Progenitor cell of endocrine pancreas (in vitro differentiated cells): ENCODE results near the gene POLR1H. TPM values are rescaled to one million over a fixed set of nuclear protein-coding genes. Genes with fewer than 3 reads are reported as not detected.

Source experiments
- DNase-seq: peaks from one replicate; pipeline ENCODE4 v3.0.0; 2021; ENCODE audit warnings: low spot score; ENCODE audit not compliant: unreplicated experiment
- H3K27ac Mint-ChIP-seq: 2 replicates; pipeline ENCODE4 v1.8.0; 2021; ENCODE audit warnings: mild to moderate bottlenecking, moderate library complexity, mixed read lengths
- H3K27me3 Mint-ChIP-seq: 2 replicates; pipeline ENCODE4 v1.8.0; 2021; ENCODE audit warnings: mixed read lengths
- H3K36me3 Mint-ChIP-seq: 2 replicates; pipeline ENCODE4 v1.8.0; 2022; ENCODE audit warnings: mixed read lengths; ENCODE audit not compliant: insufficient read depth
- H3K4me1 Mint-ChIP-seq: 2 replicates; pipeline ENCODE4 v1.8.0; 2021; ENCODE audit warnings: low read depth, mixed read lengths
- H3K4me3 Mint-ChIP-seq: 2 replicates; pipeline ENCODE4 v1.8.0; 2021; ENCODE audit warnings: low read depth, mild to moderate bottlenecking, moderate library complexity, mixed read lengths
- H3K9me3 Mint-ChIP-seq: 2 replicates; pipeline ENCODE4 v1.8.0; 2021; ENCODE audit warnings: low read depth, mixed read lengths
- CTCF ChIP-seq: fragments of 200-600 bp; sonication (generic); IDR thresholded peaks from one replicate; pipeline ENCODE4 v1.5.0; 2021; ENCODE audit warnings: antibody characterized with exemption, mild to moderate bottlenecking; ENCODE audit not compliant: unreplicated experiment
- total RNA-seq: library from RNA; stranded (reverse); gene quantifications from 2 replicates; pipeline ENCODE4 v1.2.1, GENCODE V29; 2021

The POLR1H gene
- total RNA-seq, 1 donor from 2014 or later = 27.3 TPM

- H3K27me3 Mint-ChIP-seq = peaks cover 96% of the 10 kb centered on the region
- peaks cover 22% of the 10 kb centered on the region for H3K36me3 Mint-ChIP-seq
- TF ChIP-seq CTCF = no peak
Measured at GRCh38 chr6:30074331-30075093, 13.4 kb downstream of the POLR1H start.

GRCh38 chr6:30075094-30075789, 14.2 kb downstream of the POLR1H start, which contains the start of gene RNF39:
Gene RNF39 (minus strand): TSS chr6:30075769. CDS start chr6:30075585, 184 bp downstream.
- H3K36me3 Mint-ChIP-seq = peaks cover 14% of the 10 kb centered on the region
- peaks cover 96% of the 10 kb centered on the region for H3K27me3 Mint-ChIP-seq
- DNase-seq = no peak
- TF ChIP-seq CTCF = no peak
- H3K9me3 Mint-ChIP-seq = no peaks in the 10 kb centered on the region
- peaks cover 13% of the 10 kb centered on the region for H3K4me1 Mint-ChIP-seq
- no peak within 1 kb of the TSS for H3K27ac Mint-ChIP-seq
- H3K4me3 Mint-ChIP-seq = peak within 1 kb of the TSS; percentile 50

More at GRCh38 chr6:30074331-30075093, 13.4 kb downstream of the POLR1H start:
- H3K9me3 Mint-ChIP-seq = no peaks in the 10 kb centered on the region
- H3K27ac Mint-ChIP-seq = no peak overlapping the region
- peaks cover 14% of the 10 kb centered on the region for H3K4me1 Mint-ChIP-seq
- peak overlapping the region; percentile 50 for H3K4me3 Mint-ChIP-seq
- DNase-seq = no peak

GRCh38 chr6:30075790-30076732, 15.0 kb downstream of the POLR1H start:
- H3K4me1 Mint-ChIP-seq = peaks cover 8% of the 10 kb centered on the region
- peaks cover 9% of the 10 kb centered on the region for H3K36me3 Mint-ChIP-seq
- no peak overlapping the region for H3K27ac Mint-ChIP-seq
- peak overlapping the region; percentile 49 for H3K4me3 Mint-ChIP-seq
- peaks cover 90% of the 10 kb centered on the region for H3K27me3 Mint-ChIP-seq
- no peak for DNase-seq
- no peaks in the 10 kb centered on the region for H3K9me3 Mint-ChIP-seq
- peak; percentile 44 for TF ChIP-seq CTCF

DNA sequence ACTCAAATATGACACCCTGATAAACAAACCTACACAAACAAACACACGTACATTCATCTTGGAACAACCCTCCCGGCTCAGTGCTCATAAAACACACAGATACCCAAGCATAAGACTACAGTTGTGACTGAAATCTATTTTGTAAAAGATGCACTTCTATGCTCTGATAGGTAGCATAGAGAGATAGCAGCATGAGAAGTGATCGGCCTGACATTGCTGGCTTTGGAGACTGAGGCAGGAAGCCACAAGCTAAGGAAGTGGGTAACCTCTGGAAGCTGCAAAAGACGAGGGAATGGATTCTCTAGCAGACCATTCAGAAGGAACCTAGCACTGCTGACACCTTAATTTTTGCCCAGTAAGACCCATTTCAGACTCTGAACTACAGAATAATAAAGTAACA, 16.2 kb downstream of the POLR1H start:
- peaks cover 5% of the 10 kb centered on the region for H3K36me3 Mint-ChIP-seq
- TF ChIP-seq CTCF = no peak
- peaks cover 81% of the 10 kb centered on the region for H3K27me3 Mint-ChIP-seq
- no peak overlapping the region for H3K4me3 Mint-ChIP-seq
- DNase-seq = no peak
- no peak overlapping the region for H3K27ac Mint-ChIP-seq
- peaks cover 5% of the 10 kb centered on the region for H3K4me1 Mint-ChIP-seq
- no peaks in the 10 kb centered on the region for H3K9me3 Mint-ChIP-seq

DNA sequence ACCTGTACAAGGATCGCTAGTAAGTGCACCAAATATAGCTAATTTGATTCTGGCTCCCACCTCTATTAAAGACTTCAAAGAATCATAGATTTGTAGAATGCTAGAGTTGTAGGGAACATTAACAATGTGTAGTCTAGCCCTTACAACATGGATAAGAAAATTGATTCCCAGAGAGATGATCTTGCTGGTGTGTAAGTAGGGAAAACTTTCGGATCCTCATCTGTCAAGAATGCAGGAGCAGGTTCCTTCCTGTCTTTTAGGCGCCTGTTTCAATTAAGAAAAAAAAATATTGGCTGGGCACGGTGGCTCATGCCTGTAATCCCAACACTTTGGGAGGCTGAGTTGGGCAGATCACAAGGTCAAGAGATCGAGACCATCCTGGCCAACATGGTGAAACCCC, 26.8 kb downstream of the POLR1H start:
- H3K4me1 Mint-ChIP-seq = no peaks in the 10 kb centered on the region
- TF ChIP-seq CTCF = no peak
- peaks cover 50% of the 10 kb centered on the region for H3K27me3 Mint-ChIP-seq
- no peaks in the 10 kb centered on the region for H3K36me3 Mint-ChIP-seq
- DNase-seq = no peak
- H3K27ac Mint-ChIP-seq = no peak overlapping the region
- no peaks in the 10 kb centered on the region for H3K9me3 Mint-ChIP-seq
- no peak overlapping the region for H3K4me3 Mint-ChIP-seq
